ENCODE data around the gene TMEM51. TPM values are rescaled to one million over a fixed set of nuclear protein-coding genes. Genes with fewer than 3 reads are reported as not detected.

The TMEM51 gene
- total RNA-seq, 1 donor from 2014 or later = 0.81 TPM

DNA sequence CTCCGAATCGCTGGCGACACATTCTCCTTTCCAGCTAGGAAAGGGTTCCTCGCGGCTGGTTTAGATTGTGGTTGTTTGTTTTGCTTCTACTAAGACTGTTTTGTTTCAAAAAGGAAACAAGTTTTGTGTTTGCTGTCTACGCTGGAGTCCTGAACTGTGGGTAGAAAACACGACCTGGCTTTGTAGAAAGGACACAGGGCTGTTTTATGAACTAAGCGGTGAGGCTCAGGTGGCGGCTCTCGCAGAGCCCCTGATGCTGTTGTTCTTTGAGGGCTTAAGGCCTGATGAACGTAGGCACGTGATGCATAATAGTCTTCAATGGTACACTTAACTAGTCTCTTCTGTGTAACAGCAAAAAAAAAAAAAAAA, 66.5 kb downstream of the TMEM51 start:
- TF ChIP-seq, protein P1, sequence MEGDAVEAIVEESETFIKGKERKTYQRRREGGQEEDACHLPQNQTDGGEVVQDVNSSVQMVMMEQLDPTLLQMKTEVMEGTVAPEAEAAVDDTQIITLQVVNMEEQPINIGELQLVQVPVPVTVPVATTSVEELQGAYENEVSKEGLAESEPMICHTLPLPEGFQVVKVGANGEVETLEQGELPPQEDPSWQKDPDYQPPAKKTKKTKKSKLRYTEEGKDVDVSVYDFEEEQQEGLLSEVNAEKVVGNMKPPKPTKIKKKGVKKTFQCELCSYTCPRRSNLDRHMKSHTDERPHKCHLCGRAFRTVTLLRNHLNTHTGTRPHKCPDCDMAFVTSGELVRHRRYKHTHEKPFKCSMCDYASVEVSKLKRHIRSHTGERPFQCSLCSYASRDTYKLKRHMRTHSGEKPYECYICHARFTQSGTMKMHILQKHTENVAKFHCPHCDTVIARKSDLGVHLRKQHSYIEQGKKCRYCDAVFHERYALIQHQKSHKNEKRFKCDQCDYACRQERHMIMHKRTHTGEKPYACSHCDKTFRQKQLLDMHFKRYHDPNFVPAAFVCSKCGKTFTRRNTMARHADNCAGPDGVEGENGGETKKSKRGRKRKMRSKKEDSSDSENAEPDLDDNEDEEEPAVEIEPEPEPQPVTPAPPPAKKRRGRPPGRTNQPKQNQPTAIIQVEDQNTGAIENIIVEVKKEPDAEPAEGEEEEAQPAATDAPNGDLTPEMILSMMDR (IDR thresholded peaks at IDR 0.05) = no peak

GRCh38 chr1:15220825-15221431, 67.4 kb downstream of the TMEM51 start:
- Mint-ChIP-seq H3K4me1 (ENCODE audit: unreplicated experiment) (no peaks in the 10 kb centered on the region), H3K36me3 (ENCODE audit: unreplicated experiment) (no peaks in the 10 kb centered on the region), H3K27me3 (ENCODE audit: unreplicated experiment) (no peaks in the 10 kb centered on the region), H3K9me3 (ENCODE audit: unreplicated experiment) (no peaks in the 10 kb centered on the region), H3K27ac (ENCODE audit: unreplicated experiment) (no peak overlapping the region), H3K4me3 (ENCODE audit: unreplicated experiment) (no peak overlapping the region)
- TF ChIP-seq, protein P1 (IDR thresholded peaks at IDR 0.05) = no peak
- no peak for DNase-seq (ENCODE audit: extremely low spot score, unreplicated experiment)

More for the DNA sequence above, 66.5 kb downstream of the TMEM51 start:
- Mint-ChIP-seq H3K36me3 (ENCODE audit: unreplicated experiment) (no peaks in the 10 kb centered on the region), H3K4me1 (ENCODE audit: unreplicated experiment) (peaks cover 2% of the 10 kb centered on the region), H3K27ac (ENCODE audit: unreplicated experiment) (no peak overlapping the region), H3K4me3 (ENCODE audit: unreplicated experiment) (no peak overlapping the region), H3K27me3 (ENCODE audit: unreplicated experiment) (no peaks in the 10 kb centered on the region), H3K9me3 (ENCODE audit: unreplicated experiment) (no peaks in the 10 kb centered on the region)
- DNase-seq (ENCODE audit: extremely low spot score, unreplicated experiment) = no peak

- H3K27me3 Mint-ChIP-seq (ENCODE audit: unreplicated experiment) = no peaks in the 10 kb centered on the region
- TF ChIP-seq, protein P1 (IDR thresholded peaks at IDR 0.05) = no peak
- H3K27ac Mint-ChIP-seq (ENCODE audit: unreplicated experiment) = no peak overlapping the region
- H3K4me1 Mint-ChIP-seq (ENCODE audit: unreplicated experiment) = no peaks in the 10 kb centered on the region
- no peaks in the 10 kb centered on the region for H3K36me3 Mint-ChIP-seq (ENCODE audit: unreplicated experiment)
- no peak overlapping the region for H3K4me3 Mint-ChIP-seq (ENCODE audit: unreplicated experiment)
- H3K9me3 Mint-ChIP-seq (ENCODE audit: unreplicated experiment) = no peaks in the 10 kb centered on the region
- no peak for DNase-seq (ENCODE audit: extremely low spot score, unreplicated experiment)
Measured at GRCh38 chr1:15222653-15223303, 69.2 kb downstream of the TMEM51 start.

DNA sequence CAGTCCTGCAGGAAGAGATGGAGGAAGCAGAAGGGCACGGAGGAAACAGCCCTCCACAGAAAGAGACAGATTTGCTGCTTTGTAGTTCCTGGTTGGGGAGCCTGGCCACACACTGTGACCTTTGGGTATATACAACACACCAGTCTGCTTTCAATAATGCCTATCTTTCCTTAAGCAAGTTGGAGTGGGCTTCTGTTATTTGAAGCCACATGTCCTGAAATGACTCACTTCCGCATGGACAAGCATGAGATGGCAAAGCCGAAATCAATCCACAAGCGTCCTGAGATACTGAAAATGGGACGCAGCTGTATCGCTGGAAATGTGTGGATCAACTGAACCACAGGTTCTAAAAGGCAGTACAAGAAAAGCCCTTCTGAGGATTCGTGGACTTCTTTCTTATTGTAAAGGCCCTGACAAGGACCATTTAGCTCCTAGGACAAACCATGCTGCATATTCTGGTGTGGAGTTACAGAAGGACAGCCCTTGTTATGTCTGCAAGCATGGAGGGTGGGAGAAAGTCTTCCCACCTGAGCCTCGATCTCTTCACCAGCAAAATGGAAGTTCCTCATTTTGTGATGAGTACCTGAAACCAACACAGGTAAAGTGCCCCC, 70.8 kb downstream of the TMEM51 start:
- Mint-ChIP-seq H3K9me3 (ENCODE audit: unreplicated experiment) (no peaks in the 10 kb centered on the region), H3K27ac (ENCODE audit: unreplicated experiment) (no peak overlapping the region), H3K27me3 (ENCODE audit: unreplicated experiment) (no peaks in the 10 kb centered on the region), H3K4me3 (ENCODE audit: unreplicated experiment) (no peak overlapping the region), H3K4me1 (ENCODE audit: unreplicated experiment) (no peaks in the 10 kb centered on the region), H3K36me3 (ENCODE audit: unreplicated experiment) (no peaks in the 10 kb centered on the region)
- no peak for DNase-seq (ENCODE audit: extremely low spot score, unreplicated experiment)
- TF ChIP-seq, protein P1 (IDR thresholded peaks at IDR 0.05) = no peak

DNA sequence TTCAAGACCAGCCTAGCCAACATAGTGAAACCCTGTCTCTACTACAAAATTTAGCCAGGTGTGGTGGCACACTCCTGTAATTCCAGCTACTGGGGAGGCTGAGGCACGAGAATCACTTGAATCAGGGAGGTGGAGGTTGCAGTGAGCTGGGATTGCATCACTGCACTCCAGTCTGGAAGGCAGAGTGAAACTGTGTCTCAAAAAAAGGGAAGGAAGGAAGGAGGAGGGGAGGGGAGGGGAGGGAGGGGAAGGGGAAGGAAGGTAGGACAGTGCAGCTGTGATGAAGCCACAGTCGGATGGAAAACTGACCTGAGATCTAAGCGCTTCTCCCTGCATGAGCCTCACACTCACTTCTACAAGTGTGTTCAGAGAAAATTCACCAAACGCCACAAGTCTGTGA, 71.4 kb downstream of the TMEM51 start:
- H3K36me3 Mint-ChIP-seq (ENCODE audit: unreplicated experiment) = no peaks in the 10 kb centered on the region
- no peak overlapping the region for H3K27ac Mint-ChIP-seq (ENCODE audit: unreplicated experiment)
- H3K4me3 Mint-ChIP-seq (ENCODE audit: unreplicated experiment) = no peak overlapping the region
- DNase-seq (ENCODE audit: extremely low spot score, unreplicated experiment) = no peak
- TF ChIP-seq, protein P1 (IDR thresholded peaks at IDR 0.05) = no peak
- no peaks in the 10 kb centered on the region for H3K4me1 Mint-ChIP-seq (ENCODE audit: unreplicated experiment)
- no peaks in the 10 kb centered on the region for H3K9me3 Mint-ChIP-seq (ENCODE audit: unreplicated experiment)
- no peaks in the 10 kb centered on the region for H3K27me3 Mint-ChIP-seq (ENCODE audit: unreplicated experiment)
